Retinal pigment epithelial cell (primary cell): ENCODE measurements around the gene CFAP68.

ENCODE experiments used
- DNase-seq: peaks from one replicate; pipeline ENCODE4 v3.0.0-alpha.2; 2010; ENCODE audit warnings: low read depth
- H3K4me3 ChIP-seq: 2 replicates; pipeline ENCODE4 v1.5.1; 2011; ENCODE audit warnings: mild to moderate bottlenecking, low read length, control low read depth, moderate library complexity
- TF ChIP-seq, protein P1 (sequence below): conservative IDR thresholded peaks from 2 replicates; pipeline ENCODE4 v1.5.1; 2011; ENCODE audit warnings: low read depth, low read length, control low read depth, inconsistent platforms

CFAP68 gene

GRCh38 chr11:111917788-111918187 is 38.4 kb downstream of the CFAP68 start:
- DNase-seq: no peak
- TF ChIP-seq, protein P1, sequence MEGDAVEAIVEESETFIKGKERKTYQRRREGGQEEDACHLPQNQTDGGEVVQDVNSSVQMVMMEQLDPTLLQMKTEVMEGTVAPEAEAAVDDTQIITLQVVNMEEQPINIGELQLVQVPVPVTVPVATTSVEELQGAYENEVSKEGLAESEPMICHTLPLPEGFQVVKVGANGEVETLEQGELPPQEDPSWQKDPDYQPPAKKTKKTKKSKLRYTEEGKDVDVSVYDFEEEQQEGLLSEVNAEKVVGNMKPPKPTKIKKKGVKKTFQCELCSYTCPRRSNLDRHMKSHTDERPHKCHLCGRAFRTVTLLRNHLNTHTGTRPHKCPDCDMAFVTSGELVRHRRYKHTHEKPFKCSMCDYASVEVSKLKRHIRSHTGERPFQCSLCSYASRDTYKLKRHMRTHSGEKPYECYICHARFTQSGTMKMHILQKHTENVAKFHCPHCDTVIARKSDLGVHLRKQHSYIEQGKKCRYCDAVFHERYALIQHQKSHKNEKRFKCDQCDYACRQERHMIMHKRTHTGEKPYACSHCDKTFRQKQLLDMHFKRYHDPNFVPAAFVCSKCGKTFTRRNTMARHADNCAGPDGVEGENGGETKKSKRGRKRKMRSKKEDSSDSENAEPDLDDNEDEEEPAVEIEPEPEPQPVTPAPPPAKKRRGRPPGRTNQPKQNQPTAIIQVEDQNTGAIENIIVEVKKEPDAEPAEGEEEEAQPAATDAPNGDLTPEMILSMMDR: no peak
- no peak overlapping the region for H3K4me3 ChIP-seq

- no peak for DNase-seq
- TF ChIP-seq, protein P1: no peak
- no peak within 1 kb of the TSS for H3K4me3 ChIP-seq
Observed at GRCh38 chr11:111918390-111919256, 39.3 kb downstream of the CFAP68 start, which contains the start of gene C11orf52. C11orf52 (plus strand) TSS chr11:111918913; CDS start chr11:111918973, 60 bp downstream.

GRCh38 chr11:111920908-111921307 is 41.6 kb downstream of the CFAP68 start:
- DNase-seq: no peak
- no peak overlapping the region for H3K4me3 ChIP-seq
- TF ChIP-seq, protein P1: no peak

- TF ChIP-seq, protein P1: no peak
- no peak overlapping the region for H3K4me3 ChIP-seq
- no peak for DNase-seq
Observed at GRCh38 chr11:111921541-111922230, 42.3 kb downstream of the CFAP68 start.

DNA sequence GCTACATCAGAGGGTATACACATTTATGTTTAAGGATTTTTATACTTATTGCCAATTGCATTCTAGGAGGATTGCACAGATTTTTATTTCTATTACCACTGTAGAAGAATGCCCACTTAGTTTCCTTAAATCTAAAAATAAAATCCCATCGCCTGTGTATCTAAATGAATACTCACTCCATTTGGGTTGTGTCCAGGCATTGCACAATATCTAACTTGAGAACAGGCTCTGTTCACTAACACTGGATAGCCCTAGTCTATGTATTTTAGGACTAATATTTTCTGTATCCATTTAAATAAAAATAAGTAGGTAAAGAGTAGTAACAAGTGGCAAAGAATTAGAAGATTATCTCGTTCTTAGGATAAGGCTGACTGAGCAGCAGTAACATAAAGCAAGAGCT is 43.5 kb downstream of the CFAP68 start:
- no peak overlapping the region for H3K4me3 ChIP-seq
- TF ChIP-seq, protein P1: no peak
- DNase-seq: no peak

DNA sequence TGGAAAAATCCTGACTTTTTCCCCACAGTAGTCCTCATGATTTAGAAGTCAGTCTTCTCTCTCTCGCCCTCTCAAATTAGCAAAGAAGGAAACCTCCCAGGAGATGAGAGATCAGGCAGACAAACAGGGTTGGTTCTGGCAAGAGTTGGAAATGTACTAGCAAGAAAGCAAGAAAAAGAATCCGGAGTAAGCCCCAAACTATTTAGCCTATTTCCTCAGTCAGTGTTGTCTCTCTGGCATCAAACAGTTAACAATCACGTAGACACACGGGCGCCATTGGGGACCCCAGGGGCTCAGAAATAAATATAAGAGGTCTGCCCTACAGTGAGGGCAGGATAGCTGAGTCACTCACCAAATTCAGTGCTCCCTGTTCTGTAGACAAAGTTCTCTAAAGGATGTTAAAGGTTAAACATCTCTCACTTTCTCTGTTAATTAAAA is 44.0 kb downstream of the CFAP68 start:
- DNase-seq: no peak
- TF ChIP-seq, protein P1: no peak

More for the DNA sequence above, 44.0 kb downstream of the CFAP68 start:
- no peak overlapping the region for H3K4me3 ChIP-seq
